GM12864 (cell line): Measurements from ENCODE around the gene GIMAP8.
"Not testable (repeated sequence)": the region's sequence is repeated elsewhere in the genome, so short reads cannot be mapped to it uniquely, and the experiment has no call there.

Source experiments
- DNase-seq: peaks from one replicate; pipeline ENCODE4 v3.0.0-alpha.2; 2011; ENCODE audit warnings: low read depth
- H3K4me3 ChIP-seq: 2 replicates; pipeline ENCODE4 v1.5.1; 2011; ENCODE audit warnings: mild to moderate bottlenecking, low read depth, low read length, control low read depth
- CTCF ChIP-seq: IDR thresholded peaks from 2 replicates; pipeline ENCODE4 v1.5.1; 2011; ENCODE audit warnings: low read depth, mild to moderate bottlenecking, moderate library complexity, low read length, control low read depth, inconsistent platforms; ENCODE audit errors: missing control alignments

GIMAP8 gene

GRCh38 chr7:150448789-150449147, 1.7 kb upstream of the GIMAP8 start:
- H3K4me3 ChIP-seq, result no peak overlapping the region
- DNase-seq, result no peak
- TF ChIP-seq CTCF, result peak; percentile 95

- DNase-seq, result no peak
- no peak overlapping the region for H3K4me3 ChIP-seq
- no peak for TF ChIP-seq CTCF
These were observed 1.1 kb upstream of the GIMAP8 start for GRCh38 chr7:150449206-150449952.

GRCh38 chr7:150451097-150451793, 815 bp downstream of the GIMAP8 start:
- H3K4me3 ChIP-seq, result peak overlapping the region; percentile 42
- no peak for TF ChIP-seq CTCF
- no peak for DNase-seq

- DNase-seq, result no peak
- H3K4me3 ChIP-seq, result peak overlapping the region; percentile 42
These were observed 1.5 kb downstream of the GIMAP8 start for GRCh38 chr7:150451833-150452461.

GRCh38 chr7:150453181-150453580, 2.8 kb downstream of the GIMAP8 start:
- no peak overlapping the region for H3K4me3 ChIP-seq
- TF ChIP-seq CTCF, result no peak
- DNase-seq, result no peak

More at GRCh38 chr7:150451833-150452461, 1.5 kb downstream of the GIMAP8 start:
- no peak for TF ChIP-seq CTCF

- no peak overlapping the region for H3K4me3 ChIP-seq
- TF ChIP-seq CTCF, result no peak
- DNase-seq, result no peak
These were observed 3.5 kb downstream of the GIMAP8 start for GRCh38 chr7:150453892-150454291.

GRCh38 chr7:150457064-150457463, 6.6 kb downstream of the GIMAP8 start:
- H3K4me3 ChIP-seq, DNase-seq: not testable (repeated sequence)
